ENCODE data around the gene DEK.
"Not testable (repeated sequence)": the region's sequence is repeated elsewhere in the genome, so short reads cannot be mapped to it uniquely, and the experiment has no call there.

- not testable (repeated sequence) for TF ChIP-seq POLR2AphosphoS5 (IDR thresholded peaks at IDR 0.05; ENCODE audit: low read depth, low read length); CTCF (IDR thresholded peaks at IDR 0.05 in 2 of 3, conservative IDR thresholded peaks at IDR 0.05 in 1 of 3; ENCODE audit: borderline replicate concordance in 1 of 3, insufficient read depth in 1 of 3, low read depth in 2 of 3, low read length in 2 of 3); CEBPB (IDR thresholded peaks at IDR 0.05; ENCODE audit: low read depth)
These were observed 32.5 kb downstream of the DEK start for GRCh38 chr6:18231856-18232255.

Data from HCT116 (cell line).